GM12878 (cell line): ENCODE results near the gene ERMARD. TPM values are rescaled to one million over a fixed set of nuclear protein-coding genes. Genes with fewer than 3 reads are reported as not detected.

ENCODE experiments used
- ATAC-seq: fragments of 200-7000 bp; cut with Tn5 transposase; 3 replicates; pipeline ENCODE4 v1.9.1; 2020; ENCODE audit warnings: mild to moderate bottlenecking, moderate library complexity
- BruUV-seq: library from RNA; stranded (reverse); fragments of 400-500 nt; replicated peaks from 2 replicates; lab custom pipeline; 2021; lab: Mats Ljungman, UMichigan
- CTCF ChIA-PET: fragments of 300-600 bp; sonication (Branson Sonifier 250); formaldehyde crosslinking; extraction: SDS; loops from one replicate; lab custom pipeline; 2021; ENCODE audit warnings: inconsistent platforms; lab: Yijun Ruan, JAX
- POLR2A ChIA-PET: fragments of 350-600 bp; formaldehyde crosslinking; extraction: SDS; loops from one replicate; lab custom pipeline; 2021; ENCODE audit warnings: inconsistent platforms; lab: Charles Lee
- RAD21 ChIA-PET: fragments of 300-600 bp; sonication (Branson Sonifier 250); formaldehyde crosslinking; loops from one replicate; lab custom pipeline; 2023; ENCODE audit warnings: antibody characterized with exemption; ENCODE audit not compliant: unreplicated experiment; lab: Charles Lee
- SMC1A ChIA-PET: fragments of 300-600 bp; sonication (Branson Sonifier 250); formaldehyde crosslinking; loops from one replicate; lab custom pipeline; 2023; ENCODE audit not compliant: unreplicated experiment, uncharacterized antibody; lab: Charles Lee
- DNase-seq: peaks from one replicate; pipeline ENCODE4 v3.0.0-alpha.2; 2011; ENCODE audit warnings: low read depth, low spot score
- FAIRE-seq: peaks from 3 replicates; lab custom pipeline; 2011; peaks lifted over from hg19 to GRCh38; lab: Jason Lieb, UNC
- H2AFZ ChIP-seq: 2 replicates; pipeline ENCODE4 v1.6.0; 2011; ENCODE audit warnings: low read depth, low read length, control low read depth; ENCODE audit not compliant: control insufficient read depth
- H3K27ac ChIP-seq: 2 replicates; pipeline ENCODE4 v1.5.1; 2011; ENCODE audit warnings: control low read depth; ENCODE audit not compliant: control insufficient read depth, insufficient read depth
- H3K27me3 ChIP-seq, 2 experiments: replicated peaks in 1 of 2; 2 replicates each; pipeline versions ENCODE4 v1.6.0 to v1.6.1; 2011; ENCODE audit warnings: low read length in 1 of 2; ENCODE audit not compliant: control insufficient read depth in 2 of 2, insufficient read depth in 2 of 2
- H3K36me3 ChIP-seq, 2 experiments: 2 replicates each; pipeline ENCODE4 v1.5.1; 2011; ENCODE audit warnings: low read length in 1 of 2; ENCODE audit not compliant: control insufficient read depth in 2 of 2, insufficient read depth in 2 of 2
- H3K4me1 ChIP-seq: 2 replicates; pipeline ENCODE4 v1.6.1; 2011; ENCODE audit warnings: mild to moderate bottlenecking, low read length, moderate library complexity, mixed read lengths; ENCODE audit not compliant: control insufficient read depth, insufficient read depth
- H3K4me2 ChIP-seq: 2 replicates; pipeline ENCODE4 v1.6.0; 2011; ENCODE audit warnings: control low read depth; ENCODE audit not compliant: control insufficient read depth, insufficient read depth
- H3K4me3 ChIP-seq: fragments of 200-600 bp; sonication (generic); 2 replicates; pipeline ENCODE4 v1.5.1; 2016
- H3K79me2 ChIP-seq: 2 replicates; pipeline ENCODE4 v1.6.0; 2011; ENCODE audit warnings: low read length; ENCODE audit not compliant: control insufficient read depth, insufficient read depth
- H3K9ac ChIP-seq: 2 replicates; pipeline ENCODE4 v1.8.0; 2011; ENCODE audit warnings: low read length, control low read depth, mixed read lengths; ENCODE audit not compliant: control insufficient read depth, insufficient read depth
- H3K9me3 ChIP-seq: replicated peaks from 3 replicates; pipeline ENCODE4 v1.5.1; 2011; ENCODE audit warnings: mild to moderate bottlenecking, low read length; ENCODE audit not compliant: control insufficient read depth, insufficient read depth
- H4K20me1 ChIP-seq: 2 replicates; pipeline ENCODE4 v1.6.0; 2011; ENCODE audit not compliant: control insufficient read depth, insufficient read depth
- CHD1 ChIP-seq: IDR thresholded peaks from 2 replicates; pipeline ENCODE4 v1.6.1; 2012; ENCODE audit warnings: low read depth, low read length, improper control_type of control experiment
- CREM ChIP-seq: IDR thresholded peaks from 2 replicates; pipeline ENCODE4 v1.6.1; 2014; ENCODE audit warnings: antibody characterized with exemption, low read depth
- ESRRA ChIP-seq: IDR thresholded peaks from 2 replicates; pipeline ENCODE4 v1.6.1; 2012; ENCODE audit warnings: mild to moderate bottlenecking, low read length, improper control_type of control experiment
- GABPA ChIP-seq: IDR thresholded peaks from 2 replicates; pipeline ENCODE4 v1.6.1; 2014; ENCODE audit warnings: antibody characterized with exemption, low read depth, mild to moderate bottlenecking, inconsistent platforms
- IKZF1 ChIP-seq: fragments of 450-650 bp; conservative IDR thresholded peaks from 2 replicates; pipeline ENCODE4 v1.6.1; 2017; ENCODE audit warnings: antibody characterized with exemption, mild to moderate bottlenecking
- MTA2 ChIP-seq: fragments of 450-650 bp; IDR thresholded peaks from 2 replicates; pipeline ENCODE4 v1.6.1; 2016; ENCODE audit warnings: low read depth, mild to moderate bottlenecking, moderate library complexity
- NFYB ChIP-seq: IDR thresholded peaks from 2 replicates; pipeline ENCODE4 v1.6.1; 2011; ENCODE audit warnings: low read depth, mild to moderate bottlenecking, low read length, improper control_type of control experiment, moderate library complexity; ENCODE audit not compliant: insufficient read depth
- PKNOX1 ChIP-seq: fragments of 450-650 bp; IDR thresholded peaks from 2 replicates; pipeline ENCODE4 v1.6.1; 2016; ENCODE audit warnings: mild to moderate bottlenecking
- RBBP5 ChIP-seq: fragments of 200-600 bp; sonication (generic); conservative IDR thresholded peaks from 2 replicates; pipeline ENCODE4 v1.6.1; 2016
- SMAD1 ChIP-seq: fragments of 450-650 bp; IDR thresholded peaks from 2 replicates; pipeline ENCODE4 v1.6.1; 2018; ENCODE audit warnings: mild to moderate bottlenecking, low read depth; ENCODE audit not compliant: partially characterized antibody
- SREBF1 ChIP-seq: IDR thresholded peaks from 2 replicates; pipeline ENCODE4 v1.6.1; 2012; ENCODE audit warnings: mild to moderate bottlenecking, low read length
- SREBF2 ChIP-seq: IDR thresholded peaks from 2 replicates; pipeline ENCODE4 v1.6.1; 2012; ENCODE audit warnings: mild to moderate bottlenecking, low read length
- TCF12 ChIP-seq: IDR thresholded peaks from 2 replicates; pipeline ENCODE4 v1.6.1; 2011; ENCODE audit warnings: low read depth, mild to moderate bottlenecking, low read length
- YBX1 ChIP-seq: fragments of 450-650 bp; IDR thresholded peaks from 2 replicates; pipeline ENCODE4 v1.6.1; 2016; ENCODE audit warnings: antibody characterized with exemption
- WGBS: methylation state at CpG from one replicate; pipeline ENCODE4 v1.1.6; 2016; ENCODE audit warnings: low lambda C conversion rate; ENCODE audit not compliant: insufficient replicate concordance, insufficient coverage; ENCODE audit errors: missing lambda C conversion rate; 5-methylcytosine and 5-hydroxymethylcytosine counted together
- in situ Hi-C: fragments of 300-500 bp; cut with MboI; formaldehyde crosslinking; loops from 9 replicates; pipeline ENCODE4 v1.14.3; 2018; ENCODE audit warnings: mixed read lengths
- intact Hi-C: fragments of 100-400 bp; cut with micrococcal nuclease; formaldehyde crosslinking; loops from one replicate; pipeline ENCODE4 v1.14.2; 2022; ENCODE audit not compliant: unreplicated experiment
- polyA plus RNA-seq, 11 experiments: library from polyadenylated mRNA; depleted of rRNA in 4 of 11; unstranded in 6 of 11; stranded (reverse) in 5 of 11; fragments of >200 nt; fragmentation: Nextera tagmentation in 4 of 11; fragmentation: Illumina TruSeq in 1 of 11; extraction: Ambion mirVana in 4 of 11; extraction: Trizol in 1 of 11; gene quantifications; 1 replicate in 1 of 11; 2 replicates in 10 of 11; pipeline versions ENCODE4 v1.2.1 to v1.2.3, GENCODE V29; 2011 to 2016; ENCODE audit warnings: inconsistent platforms in 2 of 11, missing spikeins in 2 of 11, low read depth in 1 of 11
- total RNA-seq, 4 experiments: library from RNA; depleted of rRNA in 3 of 4; stranded (reverse); fragments of >200 nt in 3 of 4; fragmentation: Illumina TruSeq in 1 of 4; extraction: Trizol in 1 of 4; gene quantifications; 2 replicates each; pipeline versions ENCODE4 v1.2.1 to v1.2.3, GENCODE V29; 2013 to 2021
- TF ChIP-seq, protein P1 (sequence below): fragments of 450-650 bp; IDR thresholded peaks from 2 replicates; pipeline ENCODE4 v1.6.1; 2017; ENCODE audit warnings: low read depth, mild to moderate bottlenecking, moderate library complexity
- TF ChIP-seq, protein P2 (sequence below), 3 experiments: IDR thresholded peaks in 2 of 3; conservative IDR thresholded peaks in 1 of 3; 2 replicates each; pipeline ENCODE4 v1.5.1; 2011; ENCODE audit warnings: low read depth in 3 of 3, low read length in 3 of 3, mild to moderate bottlenecking in 3 of 3, control low read depth in 2 of 3, moderate library complexity in 2 of 3, inconsistent platforms in 1 of 3, mixed read lengths in 1 of 3; ENCODE audit not compliant: control insufficient read depth in 2 of 3, insufficient read depth in 1 of 3; ENCODE audit errors: extremely low read depth in 1 of 3

The ERMARD gene
- total and polyA plus RNA-seq, 10 of the 15 experiments (the other 5 are each of a cell fraction or from before 2014, with no cell fraction given), result 24.4 to 63.3 (median 34.1) TPM

GRCh38 chr6:169745405-169745804 is 6.0 kb upstream of the ERMARD start:
- ATAC-seq (no peak), DNase-seq (no peak), FAIRE-seq (no peak)
- no peaks in the 10 kb centered on the region for H3K36me3 ChIP-seq
- TF ChIP-seq TCF12 (no peak), SREBF2 (no peak), ESRRA (no peak), MTA2 (no peak), NFYB (no peak), SREBF1 (no peak), CREM (no peak), IKZF1 (no peak), CHD1 (no peak), YBX1 (no peak)
- no peak overlapping the region for H3K4me3 ChIP-seq
- SMC1A ChIA-PET, result no interaction called here
- no peaks in the 10 kb centered on the region; the same call in 2 of the 3 replicates for H3K9me3 ChIP-seq
- BruUV-seq, result no TSS peak
- no peak overlapping the region for H2AFZ ChIP-seq
- H3K27me3 ChIP-seq, result no peaks in the 10 kb centered on the region
- intact Hi-C loops (no loop called here), in situ Hi-C loops (no loop called here)
- no peaks in the 10 kb centered on the region; the same call in 1 of the 2 replicates for H3K4me1 ChIP-seq
- CTCF ChIA-PET, result no interaction called here
- peaks cover 5% of the 10 kb centered on the region for H3K79me2 ChIP-seq
- H4K20me1 ChIP-seq, result no peaks in the 10 kb centered on the region
- no peak overlapping the region for H3K27ac ChIP-seq
- POLR2A ChIA-PET, result no interaction called here
- H3K4me2 ChIP-seq, result no peak overlapping the region
- no peak overlapping the region for H3K9ac ChIP-seq
- RAD21 ChIA-PET, result no interaction called here
- 64% methylated on average over 3 of the region's 3 CpGs for WGBS

- no peak overlapping the region for H3K27ac ChIP-seq
- H3K4me1 ChIP-seq, result no peaks in the 10 kb centered on the region; the same call in 1 of the 2 replicates
- ChIA-PET SMC1A (no interaction called here), RAD21 (no interaction called here), POLR2A (no interaction called here), CTCF (no interaction called here)
- no peak for FAIRE-seq
- no peaks in the 10 kb centered on the region for H3K36me3 ChIP-seq
- TF ChIP-seq, protein P1, sequence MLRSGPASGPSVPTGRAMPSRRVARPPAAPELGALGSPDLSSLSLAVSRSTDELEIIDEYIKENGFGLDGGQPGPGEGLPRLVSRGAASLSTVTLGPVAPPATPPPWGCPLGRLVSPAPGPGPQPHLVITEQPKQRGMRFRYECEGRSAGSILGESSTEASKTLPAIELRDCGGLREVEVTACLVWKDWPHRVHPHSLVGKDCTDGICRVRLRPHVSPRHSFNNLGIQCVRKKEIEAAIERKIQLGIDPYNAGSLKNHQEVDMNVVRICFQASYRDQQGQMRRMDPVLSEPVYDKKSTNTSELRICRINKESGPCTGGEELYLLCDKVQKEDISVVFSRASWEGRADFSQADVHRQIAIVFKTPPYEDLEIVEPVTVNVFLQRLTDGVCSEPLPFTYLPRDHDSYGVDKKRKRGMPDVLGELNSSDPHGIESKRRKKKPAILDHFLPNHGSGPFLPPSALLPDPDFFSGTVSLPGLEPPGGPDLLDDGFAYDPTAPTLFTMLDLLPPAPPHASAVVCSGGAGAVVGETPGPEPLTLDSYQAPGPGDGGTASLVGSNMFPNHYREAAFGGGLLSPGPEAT, result no peak
- TF ChIP-seq GABPA, result no peak
- TF ChIP-seq PKNOX1, result no peak
- no peak for TF ChIP-seq SMAD1
- TF ChIP-seq, protein P2, sequence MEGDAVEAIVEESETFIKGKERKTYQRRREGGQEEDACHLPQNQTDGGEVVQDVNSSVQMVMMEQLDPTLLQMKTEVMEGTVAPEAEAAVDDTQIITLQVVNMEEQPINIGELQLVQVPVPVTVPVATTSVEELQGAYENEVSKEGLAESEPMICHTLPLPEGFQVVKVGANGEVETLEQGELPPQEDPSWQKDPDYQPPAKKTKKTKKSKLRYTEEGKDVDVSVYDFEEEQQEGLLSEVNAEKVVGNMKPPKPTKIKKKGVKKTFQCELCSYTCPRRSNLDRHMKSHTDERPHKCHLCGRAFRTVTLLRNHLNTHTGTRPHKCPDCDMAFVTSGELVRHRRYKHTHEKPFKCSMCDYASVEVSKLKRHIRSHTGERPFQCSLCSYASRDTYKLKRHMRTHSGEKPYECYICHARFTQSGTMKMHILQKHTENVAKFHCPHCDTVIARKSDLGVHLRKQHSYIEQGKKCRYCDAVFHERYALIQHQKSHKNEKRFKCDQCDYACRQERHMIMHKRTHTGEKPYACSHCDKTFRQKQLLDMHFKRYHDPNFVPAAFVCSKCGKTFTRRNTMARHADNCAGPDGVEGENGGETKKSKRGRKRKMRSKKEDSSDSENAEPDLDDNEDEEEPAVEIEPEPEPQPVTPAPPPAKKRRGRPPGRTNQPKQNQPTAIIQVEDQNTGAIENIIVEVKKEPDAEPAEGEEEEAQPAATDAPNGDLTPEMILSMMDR (IDR thresholded peaks at IDR 0.05 in 2 of 3, conservative IDR thresholded peaks at IDR 0.05 in 1 of 3; ENCODE audit: control insufficient read depth in 2 of 3, extremely low read depth in 1 of 3, insufficient read depth in 1 of 3, low read depth in 3 of 3, low read length in 3 of 3), result no peak
- TF ChIP-seq TCF12, result no peak
- no peak for TF ChIP-seq IKZF1
- no peak for TF ChIP-seq RBBP5
- ATAC-seq, result no peak
- peaks cover 16% of the 10 kb centered on the region for H3K79me2 ChIP-seq
- H3K4me2 ChIP-seq, result no peak overlapping the region
- no peak overlapping the region for H3K9ac ChIP-seq
- no peak overlapping the region for H3K4me3 ChIP-seq
- WGBS, result 87% methylated on average over 1 of the region's 1 CpG
- no peak for DNase-seq
- no peaks in the 10 kb centered on the region; the same call in 2 of the 3 replicates for H3K9me3 ChIP-seq
- no peaks in the 10 kb centered on the region for H4K20me1 ChIP-seq
- H2AFZ ChIP-seq, result no peak overlapping the region
- BruUV-seq, result no TSS peak
- intact Hi-C loops (no loop called here), in situ Hi-C loops (no loop called here)
- H3K27me3 ChIP-seq, result no peaks in the 10 kb centered on the region
Measured at GRCh38 chr6:169746556-169746955, 4.9 kb upstream of the ERMARD start.
